ENCODE results near the gene ACAP3. TPM values are rescaled to one million over a fixed set of nuclear protein-coding genes. Genes with fewer than 3 reads are reported as not detected.

Gene ACAP3
- total RNA-seq, 1 donor from 2014 or later: 55.2 TPM

- Histone ChIP-seq H3K27ac (peak overlapping the region; percentile 91), H3K4me1 (peaks cover 41% of the 10 kb centered on the region), H3K9me3 (no peaks in the 10 kb centered on the region), H3K27me3 (no peaks in the 10 kb centered on the region), H3K36me3 (peaks cover 33% of the 10 kb centered on the region), H3K4me3 (peak overlapping the region; percentile 92)
- no peak for TF ChIP-seq CTCF (IDR thresholded peaks at IDR 0.05)
- intact Hi-C loops (cut with DNase I): no loop called here
- peak; percentile 1 for ATAC-seq
- peak; percentile 77 for DNase-seq
These were observed 1.1 kb upstream of the ACAP3 start for GRCh38 chr1:1308756-1309250.

GRCh38 chr1:1307261-1307922, 338 bp downstream of the ACAP3 start:
- no peak for TF ChIP-seq CTCF (IDR thresholded peaks at IDR 0.05)
- Histone ChIP-seq H3K4me3 (peak overlapping the region; percentile 92), H3K9me3 (no peaks in the 10 kb centered on the region), H3K27ac (peak overlapping the region; percentile 74), H3K36me3 (peaks cover 19% of the 10 kb centered on the region), H3K27me3 (no peaks in the 10 kb centered on the region), H3K4me1 (peaks cover 41% of the 10 kb centered on the region)
- ATAC-seq (peak; percentile 3), DNase-seq (peak; percentile 83)
- intact Hi-C loops (cut with DNase I): no loop called here

- H3K27me3 ChIP-seq: no peaks in the 10 kb centered on the region
- DNase-seq: no peak
- TF ChIP-seq CTCF (IDR thresholded peaks at IDR 0.05): no peak
- H3K27ac ChIP-seq: no peak overlapping the region
- intact Hi-C loops (cut with DNase I): no loop called here
- peak overlapping the region; percentile 92 for H3K4me3 ChIP-seq
- peaks cover 41% of the 10 kb centered on the region for H3K4me1 ChIP-seq
- peaks cover 14% of the 10 kb centered on the region for H3K36me3 ChIP-seq
- no peak for ATAC-seq
- H3K9me3 ChIP-seq: no peaks in the 10 kb centered on the region
These were observed 969 bp downstream of the ACAP3 start for GRCh38 chr1:1306661-1307260.

GRCh38 chr1:1306070-1306660, 1.6 kb downstream of the ACAP3 start:
- peaks cover 8% of the 10 kb centered on the region for H3K36me3 ChIP-seq
- H3K9me3 ChIP-seq: no peaks in the 10 kb centered on the region
- no peak for TF ChIP-seq CTCF (IDR thresholded peaks at IDR 0.05)
- DNase-seq (no peak), ATAC-seq (no peak)
- intact Hi-C loops (cut with DNase I): no loop called here
- H3K27ac ChIP-seq: peak overlapping the region; percentile 52
- H3K4me1 ChIP-seq: peaks cover 41% of the 10 kb centered on the region
- H3K4me3 ChIP-seq: peak overlapping the region; percentile 92
- H3K27me3 ChIP-seq: no peaks in the 10 kb centered on the region

GRCh38 chr1:1305300-1306069, 2.2 kb downstream of the ACAP3 start:
- peaks cover 41% of the 10 kb centered on the region for H3K4me1 ChIP-seq
- intact Hi-C loops (cut with DNase I): no loop called here
- peaks cover 4% of the 10 kb centered on the region for H3K36me3 ChIP-seq
- peak overlapping the region; percentile 52 for H3K27ac ChIP-seq
- DNase-seq (no peak), ATAC-seq (peak; percentile 2)
- H3K4me3 ChIP-seq: peak overlapping the region; percentile 92
- no peak for TF ChIP-seq CTCF (IDR thresholded peaks at IDR 0.05)
- no peaks in the 10 kb centered on the region for H3K9me3 ChIP-seq
- no peaks in the 10 kb centered on the region for H3K27me3 ChIP-seq
